H1 (cell line): ENCODE results near the gene CFAP92. TPM values are rescaled to one million over a fixed set of nuclear protein-coding genes. Genes with fewer than 3 reads are reported as not detected.

ENCODE experiments used
- GABPA ChIP-seq: IDR thresholded peaks from 2 replicates; pipeline ENCODE4 v1.6.1; 2011; ENCODE audit warnings: mild to moderate bottlenecking, low read length, moderate library complexity, borderline replicate concordance; ENCODE audit not compliant: insufficient read depth
- KDM4A ChIP-seq: IDR thresholded peaks from one replicate; pipeline ENCODE4 v1.7.1; 2012; ENCODE audit warnings: low read depth, mild to moderate bottlenecking, moderate library complexity, low read length, inconsistent platforms; ENCODE audit not compliant: severe bottlenecking
- RAD21 ChIP-seq, 2 experiments: IDR thresholded peaks in 1 of 2; conservative IDR thresholded peaks in 1 of 2; 2 replicates each; pipeline ENCODE4 v1.6.1; 2011; ENCODE audit warnings: low read depth in 2 of 2, low read length in 2 of 2, improper control_type of control experiment in 1 of 2, inconsistent platforms in 1 of 2, mild to moderate bottlenecking in 1 of 2, moderate library complexity in 1 of 2
- RNF2 ChIP-seq: fragments of 200-900, 300-1000 bp; sonication (generic); IDR thresholded peaks from 2 replicates; pipeline ENCODE4 v1.7.1; 2016; ENCODE audit warnings: borderline replicate concordance, low read depth, mild to moderate bottlenecking, antibody characterized with exemption, low read length; ENCODE audit not compliant: poor library complexity, severe bottlenecking; ENCODE audit errors: missing control alignments
- TEAD4 ChIP-seq: IDR thresholded peaks from 2 replicates; pipeline ENCODE4 v1.6.1; 2012; ENCODE audit warnings: low read depth, low read length, inconsistent platforms, mixed read lengths
- polyA plus RNA-seq, 7 experiments: library from polyadenylated mRNA; depleted of rRNA in 3 of 7; stranded (reverse) in 5 of 7; unstranded in 2 of 7; fragments of >200 nt in 5 of 7; fragments of 200-250 nt in 2 of 7; gene quantifications; 1 replicate in 5 of 7; 2 replicates in 1 of 7; 4 replicates in 1 of 7; pipeline versions ENCODE4 v1.2.1 to v1.2.3, GENCODE V29; 2011 to 2013; ENCODE audit warnings: missing spikeins in 2 of 7, mixed read lengths in 2 of 7
- total RNA-seq: library from RNA; stranded (reverse); fragmentation: NEBNext Ultra II Directional; extraction: Animal tissue kit (Norgen Biotek cat#: 25700); gene quantifications from 2 replicates; pipeline ENCODE4 v1.2.1, GENCODE V29; 2021

CFAP92 gene
- total and polyA plus RNA-seq, 2 of the 8 experiments (the other 6 are each of a cell fraction or from before 2014, with no cell fraction given), result 0.77 to 2.0 TPM

DNA sequence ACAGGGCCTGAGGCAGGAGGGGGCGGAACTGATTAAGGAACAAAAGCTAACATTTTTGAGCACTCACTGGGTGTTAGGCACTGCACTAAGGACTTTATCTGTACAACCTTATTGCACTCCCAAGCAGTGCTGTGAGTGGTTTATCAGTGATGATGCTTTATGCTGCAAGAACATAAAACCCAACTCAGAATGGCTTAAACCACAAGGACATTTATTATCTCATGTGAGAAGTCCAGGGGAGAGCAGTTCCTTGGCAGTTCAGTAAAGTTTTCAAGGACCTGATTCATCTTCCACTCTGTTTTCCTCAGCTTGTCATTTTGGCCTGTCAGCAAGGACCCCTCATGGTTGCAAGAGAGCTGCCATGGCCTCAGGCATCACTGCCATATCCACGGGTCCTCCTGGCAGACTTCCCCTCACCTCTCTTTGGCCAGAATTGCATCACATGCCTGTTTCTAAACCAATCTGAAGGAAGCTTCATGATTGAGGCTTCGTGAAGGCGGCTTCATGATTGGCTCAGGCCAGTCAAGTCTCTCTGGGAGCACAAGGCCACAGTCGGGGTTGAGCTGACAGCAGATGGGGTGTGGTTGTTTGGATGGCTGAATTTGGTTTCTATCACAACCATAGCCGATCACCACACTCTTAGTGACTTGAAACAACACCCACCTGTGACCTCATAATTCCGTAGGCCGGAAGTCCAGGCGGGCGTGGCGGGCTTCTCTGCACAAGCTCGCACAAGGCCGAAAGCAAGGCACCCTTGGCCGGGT lies 23.0 kb upstream of the CFAP92 start (continued):
- no peak for TF ChIP-seq GABPA
- TF ChIP-seq RAD21 (IDR thresholded peaks at IDR 0.05 in 1 of 2, conservative IDR thresholded peaks at IDR 0.05 in 1 of 2; ENCODE audit: low read depth in 2 of 2, low read length in 2 of 2), result no peak
- no peak for TF ChIP-seq KDM4A
- no peak for TF ChIP-seq TEAD4
- no peak for TF ChIP-seq RNF2
